K562 (cell line): ENCODE data around the gene CORO2A. TPM values are rescaled to one million over a fixed set of nuclear protein-coding genes. Genes with fewer than 3 reads are reported as not detected.

Experiments used
- ARID3B ChIP-seq: fragments of 250-450 bp; sonication (Bioruptor Pico); IDR thresholded peaks from 2 replicates; pipeline ENCODE4 v1.4.0; 2020; ENCODE audit warnings: borderline replicate concordance
- ATF7 ChIP-seq: fragments of 450-650 bp; IDR thresholded peaks from 2 replicates; pipeline ENCODE4 v1.7.1; 2014; ENCODE audit warnings: mild to moderate bottlenecking, moderate library complexity
- EP300 ChIP-seq: IDR thresholded peaks from 2 replicates; pipeline ENCODE4 v1.6.1; 2012; ENCODE audit warnings: low read length, improper control_type of control experiment
- HNRNPUL1 ChIP-seq: fragments of 200-400 bp; formaldehyde crosslinking; IDR thresholded peaks from 2 replicates; pipeline ENCODE4 v1.6.1; 2017; ENCODE audit warnings: low read length
- JUNB ChIP-seq: fragments of 450-650 bp; formaldehyde crosslinking; conservative IDR thresholded peaks from 2 replicates; pipeline ENCODE4 v1.4.0; 2020; ENCODE audit warnings: mild to moderate bottlenecking
- KDM4B ChIP-seq, 2 experiments: fragments of 450-650 bp in 1 of 2; sonication (generic) in 1 of 2; IDR thresholded peaks; 2 replicates each; pipeline ENCODE4 v1.6.1; 2016 to 2017; ENCODE audit warnings: borderline replicate concordance in 2 of 2, antibody characterized with exemption in 1 of 2, low read depth in 1 of 2, mild to moderate bottlenecking in 1 of 2
- KHSRP ChIP-seq: fragments of 450-650 bp; IDR thresholded peaks from 2 replicates; pipeline ENCODE4 v1.6.1; 2017
- KLF6 ChIP-seq: fragments of 250-450 bp; sonication (Bioruptor Pico); IDR thresholded peaks from 2 replicates; pipeline ENCODE4 v1.4.0; 2020; ENCODE audit warnings: mild to moderate bottlenecking, moderate library complexity, borderline replicate concordance
- NCOA6 ChIP-seq: fragments of 450-650 bp; IDR thresholded peaks from 2 replicates; pipeline ENCODE4 v1.6.1; 2017; ENCODE audit warnings: mild to moderate bottlenecking
- NCOR1 ChIP-seq: fragments of 450-650 bp; IDR thresholded peaks from 2 replicates; pipeline ENCODE4 v1.6.1; 2016; ENCODE audit warnings: mild to moderate bottlenecking, moderate library complexity
- RBM39 ChIP-seq: fragments of 200-400 bp; formaldehyde crosslinking; optimal IDR thresholded peaks from 2 replicates; pipeline ENCODE3; 2018; ENCODE audit warnings: low read depth, low read length
- RFX5 ChIP-seq: IDR thresholded peaks from 2 replicates; pipeline ENCODE4 v1.6.1; 2011; ENCODE audit warnings: low read depth, mild to moderate bottlenecking, improper control_type of control experiment, low read length
- SOX6 ChIP-seq: fragments of 450-650 bp; IDR thresholded peaks from 2 replicates; pipeline ENCODE4 v1.6.1; 2014; ENCODE audit warnings: mild to moderate bottlenecking
- SRSF7 ChIP-seq: fragments of 200-400 bp; formaldehyde crosslinking; optimal IDR thresholded peaks from 2 replicates; pipeline ENCODE3; 2017; ENCODE audit warnings: mild to moderate bottlenecking, low read depth, low read length
- VEZF1 ChIP-seq: fragments of 200-800 bp; sonication (Bioruptor generic); IDR thresholded peaks from 2 replicates; pipeline ENCODE4 v1.6.1; 2017; ENCODE audit warnings: missing genetic modification characterization, missing compliant biosample characterization
- WHSC1 ChIP-seq: IDR thresholded peaks from one replicate; pipeline ENCODE4 v1.6.1; 2012; ENCODE audit warnings: low read length, control low read depth, inconsistent platforms
- ZC3H11A ChIP-seq: IDR thresholded peaks from 2 replicates; pipeline ENCODE4 v1.6.1; 2012; ENCODE audit warnings: low read depth, low read length, improper control_type of control experiment
- ZFP36 ChIP-seq: fragments of 150-350 bp; IDR thresholded peaks from 2 replicates; pipeline ENCODE4 v1.6.1; 2018; ENCODE audit warnings: low read length, low read depth; ENCODE audit not compliant: partially characterized antibody
- ZNF143 ChIP-seq: sonication (generic); formaldehyde crosslinking; IDR thresholded peaks from 2 replicates; pipeline ENCODE4 v1.9.0; 2022; ENCODE audit warnings: mild to moderate bottlenecking, missing genetic modification reagents
- ZNF316 ChIP-seq: fragments of 450-650 bp; IDR thresholded peaks from 2 replicates; pipeline ENCODE4 v1.6.1; 2016
- ZNF518B ChIP-seq: fragments of 250-450 bp; sonication (Bioruptor Pico); IDR thresholded peaks from 2 replicates; pipeline ENCODE4 v1.5.0; 2021; ENCODE audit warnings: mild to moderate bottlenecking, moderate library complexity
- ZNF668 ChIP-seq: fragments of 250-450 bp; sonication (Bioruptor Pico); IDR thresholded peaks from 2 replicates; pipeline ENCODE4 v1.8.0; 2022; ENCODE audit warnings: mild to moderate bottlenecking, inconsistent platforms
- ZNF778 ChIP-seq: fragments of 450-650 bp; formaldehyde crosslinking; IDR thresholded peaks from 2 replicates; pipeline ENCODE4 v1.4.0; 2020; ENCODE audit warnings: mild to moderate bottlenecking, moderate library complexity
- ZSCAN29 ChIP-seq: fragments of 450-650 bp; IDR thresholded peaks from 2 replicates; pipeline ENCODE4 v1.6.1; 2017
- polyA plus RNA-seq, 8 experiments: library from polyadenylated mRNA; depleted of rRNA in 4 of 8; stranded (reverse) in 5 of 8; unstranded in 3 of 8; fragments of >200 nt; fragmentation: Nextera tagmentation in 2 of 8; fragmentation: Illumina TruSeq in 1 of 8; extraction: Ambion mirVana in 2 of 8; extraction: Trizol in 1 of 8; gene quantifications; 2 replicates each; pipeline versions ENCODE4 v1.2.1 to v1.2.3, GENCODE V29; 2011 to 2014; ENCODE audit warnings: inconsistent platforms in 1 of 8, missing spikeins in 1 of 8
- total RNA-seq, 7 experiments: library from RNA; depleted of rRNA in 6 of 7; stranded (reverse); fragments of >200 nt in 6 of 7; fragmentation: Illumina TruSeq in 2 of 7; extraction: Trizol in 2 of 7; gene quantifications; 2 replicates each; pipeline versions ENCODE4 v1.2.1 to v1.2.3, GENCODE V29; 2011 to 2021; ENCODE audit warnings: low replicate concordance in 1 of 7

CORO2A gene
- total and polyA plus RNA-seq, 9 of the 15 experiments (the other 6 are each of a cell fraction or from before 2014, with no cell fraction given): 9.5 to 26.6 (median 18.0) TPM

GRCh38 chr9:98159790-98160189 is 32.6 kb downstream of the CORO2A start (continued):
- TF ChIP-seq ARID3B (CRISPR knock-in tag): no peak
- no peak for TF ChIP-seq EP300
- no peak for TF ChIP-seq ZNF518B (CRISPR knock-in tag)
- no peak for TF ChIP-seq ZSCAN29
- no peak for TF ChIP-seq ZNF316
- TF ChIP-seq ATF7: 0 out of 2 replicates have a peak, but pooled peaks have one; percentile 35
- no peak for TF ChIP-seq RFX5
- no peak for TF ChIP-seq NCOA6
- TF ChIP-seq ZNF143: no peak
- no peak for TF ChIP-seq KLF6 (CRISPR knock-in tag)
- TF ChIP-seq ZNF778: no peak
- TF ChIP-seq HNRNPUL1: no peak
- no peak for TF ChIP-seq SRSF7
- no peak for TF ChIP-seq ZFP36
- TF ChIP-seq ZNF668: no peak
- no peak for TF ChIP-seq SOX6
- TF ChIP-seq WHSC1: no peak
- TF ChIP-seq RBM39: no peak
- TF ChIP-seq KHSRP: no peak
- TF ChIP-seq NCOR1: no peak
- TF ChIP-seq ZC3H11A: no peak
- peak; percentile 34; the same call in 1 of the 2 replicates for TF ChIP-seq VEZF1
- TF ChIP-seq KDM4B (IDR thresholded peaks at IDR 0.05; ENCODE audit: borderline replicate concordance in 2 of 2, low read depth in 1 of 2): no peak
- no peak for TF ChIP-seq JUNB
- TF ChIP-seq, all 486 proteins: peak for 14
